Adrenal gland (tissue), 12 donors: ENCODE measurements around the gene GRM8. TPM values are rescaled to one million over a fixed set of nuclear protein-coding genes. Genes with fewer than 3 reads are reported as not detected.

Experiments
- DNase-seq, 7 donors: peaks; one replicate each; pipeline ENCODE4 v3.0.0-alpha.2; 2019 to 2020
- H3K27ac ChIP-seq, 5 donors: fragments of 200-600 bp; sonication (generic) in 4 of 5; 1 replicate in 3 of 5; 2 replicates in 2 of 5; pipeline versions ENCODE4 v1.5.1 to v1.8.0; 2016 to 2020; ENCODE audit warnings: mild to moderate bottlenecking in 1 of 5
- H3K27me3 ChIP-seq: fragments of 200-600 bp; 2 replicates; pipeline ENCODE4 v1.8.0; 2021
- H3K36me3 ChIP-seq, 2 donors: fragments of 200-600 bp; replicated peaks in 1 of 2; 1 replicate in 1 of 2; 2 replicates in 1 of 2; pipeline versions ENCODE4 v1.5.1 to v1.8.0; 2018 to 2022
- H3K4me1 ChIP-seq, 2 donors: fragments of 200-600 bp; replicated peaks in 1 of 2; 1 replicate in 1 of 2; 2 replicates in 1 of 2; pipeline versions ENCODE4 v1.5.1 to v1.8.0; 2018 to 2021
- H3K4me3 ChIP-seq, 4 donors: fragments of 200-600 bp; sonication (generic) in 3 of 4; one replicate each; pipeline ENCODE4 v1.5.1; 2016 to 2018
- H3K9me3 ChIP-seq, 3 donors: fragments of 200-600 bp; sonication (generic) in 1 of 3; replicated peaks in 1 of 3; 1 replicate in 2 of 3; 2 replicates in 1 of 3; pipeline versions ENCODE4 v1.5.1 to v1.8.0; 2016 to 2021
- CTCF ChIP-seq, 6 experiments: fragments of 450-650 bp in 4 of 6; fragments of 200-600 bp in 2 of 6; sonication (generic) in 1 of 6; IDR thresholded peaks; 1 replicate in 5 of 6; 2 replicates in 1 of 6; pipeline versions ENCODE4 v1.5.1 to v1.8.0; 2016 to 2021; ENCODE audit warnings: antibody characterized with exemption in 6 of 6, mild to moderate bottlenecking in 2 of 6, moderate library complexity in 1 of 6
- POLR2A ChIP-seq, 2 donors: fragments of 450-650 bp; IDR thresholded peaks; one replicate each; pipeline ENCODE4 v1.6.1; 2017; ENCODE audit warnings: antibody characterized with exemption in 2 of 2, mild to moderate bottlenecking in 2 of 2, moderate library complexity in 1 of 2
- WGBS, 4 donors: extraction: QIAGEN DNeasy Blood & Tissue Kit in 2 of 4; methylation state at CpG; one replicate each; pipeline versions ENCODE4 v1.1.5 to v1.1.7; 2013 to 2017; 5-methylcytosine and 5-hydroxymethylcytosine counted together
- intact Hi-C, 2 donors: fragments of 100-400 bp; cut with DNase I; formaldehyde crosslinking; loops; one replicate each; pipeline versions ENCODE4 v1.14.1 to v1.15.0; 2022 to 2023
- polyA plus RNA-seq, 3 donors: library from polyadenylated mRNA; stranded (reverse); fragments of 200-250 nt in 2 of 3; fragments of 350-450 nt in 1 of 3; fragmentation: Illumina TruSeq in 1 of 3; extraction: RNeasy Lipid Tissue Mini Kit (QIAGEN cat#74804) in 1 of 3; gene quantifications; one replicate each; pipeline ENCODE4 v1.2.3, GENCODE V29; 2013 to 2014
- total RNA-seq, 9 donors: library from RNA; depleted of rRNA in 4 of 9; stranded (reverse); fragments of >200 nt in 4 of 9; fragments of 120-200 nt in 1 of 9; fragmentation: NEBNext Ultra II Directional in 1 of 9; extraction: Animal tissue kit (Norgen Biotek cat#: 25700) in 1 of 9; gene quantifications; one replicate each; pipeline versions ENCODE4 v1.1.0 to v1.2.4, GENCODE V29; 2013 to 2023
- donor health status: healthy with polysubstance abuse.
- donor health status: Bipolar disorder and iron deficiency.
- donor health status: DM: yes; HTN: yes; CAD: no.
- donor health status: DM: no; HTN: no; CAD: no.
- donor health status: DM: no; HTN: no; CAD: no.
- donor health status: DM: yes; HTN: yes; CAD: no.

GRM8 gene
- total and polyA plus RNA-seq, 12 donors: 0.10 to 2.5 (median 0.92) TPM; not detected in 5

GRCh38 chr7:126993626-126994213 is 259.0 kb downstream of the GRM8 start:
- intact Hi-C loops: no loop called here
- Histone ChIP-seq H3K4me1 (no peaks in the 10 kb centered on the region), H3K36me3 (no peaks in the 10 kb centered on the region), H3K4me3 (no peak overlapping the region), H3K27me3 (no peaks in the 10 kb centered on the region), H3K9me3 (no peaks in the 10 kb centered on the region), H3K27ac (no peak overlapping the region)
- 63 to 87% (median 73%) methylated on average over 2 of the region's 2 CpGs for WGBS, 4 donors
- no peak for TF ChIP-seq CTCF (IDR thresholded peaks at IDR 0.05)
- TF ChIP-seq POLR2A (IDR thresholded peaks at IDR 0.05): no peak
- no peak for DNase-seq

DNA sequence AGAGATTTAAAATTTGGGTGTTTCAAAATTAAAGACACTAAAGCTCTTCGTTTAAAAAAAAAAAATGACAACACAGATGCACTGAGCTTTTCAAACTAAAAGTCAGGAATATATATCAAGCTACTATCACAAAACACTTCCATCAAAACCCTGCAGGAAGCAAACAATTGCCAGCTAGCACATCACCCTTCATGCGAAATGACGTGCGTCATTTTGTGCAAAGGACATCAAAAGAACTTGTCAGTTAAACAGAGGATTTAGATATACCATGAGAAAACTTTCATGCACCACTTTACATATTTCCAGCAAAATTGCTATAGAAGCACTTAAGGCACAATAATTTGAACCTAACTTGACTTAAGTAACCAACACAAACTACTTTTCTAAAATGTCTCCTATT is 264.7 kb downstream of the GRM8 start:
- TF ChIP-seq CTCF (IDR thresholded peaks at IDR 0.05) (no peak), POLR2A (IDR thresholded peaks at IDR 0.05) (no peak)
- Histone ChIP-seq H3K4me1 (no peaks in the 10 kb centered on the region), H3K27ac (no peak overlapping the region), H3K9me3 (no peaks in the 10 kb centered on the region), H3K27me3 (no peaks in the 10 kb centered on the region), H3K4me3 (no peak overlapping the region), H3K36me3 (no peaks in the 10 kb centered on the region)
- intact Hi-C loops: no loop called here
- DNase-seq: no peak
- 79 to 89% (median 82%) methylated on average over 4 of the region's 4 CpGs for WGBS, 4 donors

DNA sequence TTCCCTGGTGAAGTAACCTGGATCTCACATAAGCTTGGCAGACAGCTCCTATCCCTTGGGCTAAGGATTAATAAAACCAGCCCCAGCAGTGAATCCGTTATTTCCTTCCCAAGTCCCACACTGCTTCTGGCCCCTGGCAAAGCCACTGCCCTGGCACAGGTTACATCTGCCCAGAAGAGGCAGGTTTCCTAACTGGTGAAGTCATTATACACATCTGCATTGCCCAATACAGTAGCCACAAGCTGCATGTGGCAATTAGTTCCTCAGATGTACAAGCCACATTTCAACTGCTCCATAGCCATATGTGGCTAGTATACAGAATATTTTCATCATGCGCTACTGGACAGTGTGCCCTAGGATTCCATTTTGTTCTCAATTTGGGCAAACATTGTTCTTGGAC is 273.0 kb downstream of the GRM8 start:
- TF ChIP-seq POLR2A (IDR thresholded peaks at IDR 0.05): no peak
- TF ChIP-seq CTCF (IDR thresholded peaks at IDR 0.05): no peak
- 50 to 59% (median 56%) methylated on average over 2 of the region's 2 CpGs for whole genome bisulfite sequencing, 4 donors
- no peak overlapping the region for H3K27ac ChIP-seq
- H3K36me3 ChIP-seq: no peaks in the 10 kb centered on the region
- no peak for DNase-seq
- intact Hi-C loops: no loop called here
- H3K4me1 ChIP-seq: no peaks in the 10 kb centered on the region
- H3K9me3 ChIP-seq: no peaks in the 10 kb centered on the region
- H3K4me3 ChIP-seq: no peak overlapping the region
- H3K27me3 ChIP-seq: no peaks in the 10 kb centered on the region

- Histone ChIP-seq H3K27me3 (no peaks in the 10 kb centered on the region), H3K4me1 (no peaks in the 10 kb centered on the region), H3K27ac (no peak overlapping the region), H3K36me3 (no peaks in the 10 kb centered on the region), H3K9me3 (no peaks in the 10 kb centered on the region), H3K4me3 (no peak overlapping the region)
- TF ChIP-seq POLR2A (IDR thresholded peaks at IDR 0.05) (no peak), CTCF (IDR thresholded peaks at IDR 0.05) (no peak)
- 52 to 63% (median 58%) methylated on average over 3 of the region's 3 CpGs for WGBS, 4 donors
- DNase-seq: no peak
- intact Hi-C loops: no loop called here
These were observed 273.9 kb downstream of the GRM8 start for GRCh38 chr7:126978865-126979264.
